ENCODE data around the gene GTPBP8.

- TF ChIP-seq EZH2 (IDR thresholded peaks at IDR 0.05; ENCODE audit: insufficient read depth, poor library complexity, severe bottlenecking), result no peak
- no peak for TF ChIP-seq EZH2phosphoT487 (IDR thresholded peaks at IDR 0.05; ENCODE audit: insufficient read depth, low read depth)
Measured at GRCh38 chr3:112972158-112972557, 18.6 kb upstream of the GTPBP8 start.
